NCI-H2107 treated with DMSO at 0.1 percent for 48 hours (cell line): Measurements from ENCODE around the gene TBC1D2B.

Experiments used
- DNase-seq: peaks from one replicate; lab custom pipeline; 2025; ENCODE audit not compliant: unreplicated experiment; lab: John Stamatoyannopoulos, UW

The TBC1D2B gene

GRCh38 chr15:78055919-78056713 is 21.4 kb downstream of the TBC1D2B start:
- DNase-seq = no peak

- no peak for DNase-seq
Observed at GRCh38 chr15:78054966-78055365, 22.5 kb downstream of the TBC1D2B start.

GRCh38 chr15:78054518-78054917 is 23.0 kb downstream of the TBC1D2B start:
- no peak for DNase-seq

- DNase-seq = no peak
Observed at GRCh38 chr15:78052545-78052944, 25.0 kb downstream of the TBC1D2B start.

- no peak for DNase-seq
Observed at GRCh38 chr15:78052001-78052401, 25.5 kb downstream of the TBC1D2B start.

- no peak for DNase-seq
Observed at GRCh38 chr15:78051596-78051995, 25.9 kb downstream of the TBC1D2B start.

GRCh38 chr15:78050826-78051225 is 26.7 kb downstream of the TBC1D2B start:
- no peak for DNase-seq

- no peak for DNase-seq
Observed at GRCh38 chr15:78050441-78050809, 27.1 kb downstream of the TBC1D2B start.

- DNase-seq = no peak
Observed at GRCh38 chr15:78049691-78050440, 27.6 kb downstream of the TBC1D2B start.

- no peak for DNase-seq
Observed at GRCh38 chr15:78048628-78048920, 28.9 kb downstream of the TBC1D2B start.

GRCh38 chr15:78047761-78048627 is 29.5 kb downstream of the TBC1D2B start:
- no peak for DNase-seq

- no peak for DNase-seq
Observed at GRCh38 chr15:78046796-78047341, 30.6 kb downstream of the TBC1D2B start.

- no peak for DNase-seq
Observed at GRCh38 chr15:78045189-78045588, 32.3 kb downstream of the TBC1D2B start.

GRCh38 chr15:78044407-78045155 is 32.9 kb downstream of the TBC1D2B start:
- no peak for DNase-seq

- DNase-seq = no peak
Observed at GRCh38 chr15:78041946-78042345, 35.6 kb downstream of the TBC1D2B start.

GRCh38 chr15:78040653-78041244 is 36.8 kb downstream of the TBC1D2B start:
- DNase-seq = no peak

- DNase-seq = no peak
Observed at GRCh38 chr15:78038585-78039247, 38.8 kb downstream of the TBC1D2B start.

- DNase-seq = no peak
Observed at GRCh38 chr15:78037779-78038305, 39.7 kb downstream of the TBC1D2B start.

- DNase-seq = no peak
Observed at GRCh38 chr15:78037328-78037727, 40.2 kb downstream of the TBC1D2B start.
